NB4 (cell line): ENCODE measurements around the gene EPGN.
A peak's percentile ranks its signal among the peaks of the same experiment; 100 is the strongest.

ENCODE experiments used
- DNase-seq: peaks from one replicate; pipeline ENCODE4 v3.0.0; 2010; ENCODE audit warnings: low read depth
- H3K4me3 ChIP-seq: one replicate; pipeline ENCODE4 v1.5.1; 2011; ENCODE audit warnings: mild to moderate bottlenecking, low read depth, low read length, moderate library complexity
- MAX ChIP-seq: IDR thresholded peaks from 2 replicates; pipeline ENCODE4 v1.6.1; 2011; ENCODE audit warnings: low read depth, low read length
- MYC ChIP-seq: IDR thresholded peaks from 2 replicates; pipeline ENCODE4 v1.6.1; 2011; ENCODE audit warnings: low read depth, low read length
- POLR2A ChIP-seq: IDR thresholded peaks from 2 replicates; pipeline ENCODE4 v1.6.1; 2011; ENCODE audit warnings: mild to moderate bottlenecking; ENCODE audit not compliant: insufficient read length; ENCODE audit errors: extremely low read depth
- TF ChIP-seq, protein P1 (sequence below): IDR thresholded peaks from one replicate; pipeline ENCODE4 v1.5.1; 2012; ENCODE audit warnings: low read depth, low read length

EPGN gene

GRCh38 chr4:74309223-74309622 is 953 bp downstream of the EPGN start:
- DNase-seq: no peak
- H3K4me3 ChIP-seq: no peak overlapping the region
- TF ChIP-seq, protein P1, sequence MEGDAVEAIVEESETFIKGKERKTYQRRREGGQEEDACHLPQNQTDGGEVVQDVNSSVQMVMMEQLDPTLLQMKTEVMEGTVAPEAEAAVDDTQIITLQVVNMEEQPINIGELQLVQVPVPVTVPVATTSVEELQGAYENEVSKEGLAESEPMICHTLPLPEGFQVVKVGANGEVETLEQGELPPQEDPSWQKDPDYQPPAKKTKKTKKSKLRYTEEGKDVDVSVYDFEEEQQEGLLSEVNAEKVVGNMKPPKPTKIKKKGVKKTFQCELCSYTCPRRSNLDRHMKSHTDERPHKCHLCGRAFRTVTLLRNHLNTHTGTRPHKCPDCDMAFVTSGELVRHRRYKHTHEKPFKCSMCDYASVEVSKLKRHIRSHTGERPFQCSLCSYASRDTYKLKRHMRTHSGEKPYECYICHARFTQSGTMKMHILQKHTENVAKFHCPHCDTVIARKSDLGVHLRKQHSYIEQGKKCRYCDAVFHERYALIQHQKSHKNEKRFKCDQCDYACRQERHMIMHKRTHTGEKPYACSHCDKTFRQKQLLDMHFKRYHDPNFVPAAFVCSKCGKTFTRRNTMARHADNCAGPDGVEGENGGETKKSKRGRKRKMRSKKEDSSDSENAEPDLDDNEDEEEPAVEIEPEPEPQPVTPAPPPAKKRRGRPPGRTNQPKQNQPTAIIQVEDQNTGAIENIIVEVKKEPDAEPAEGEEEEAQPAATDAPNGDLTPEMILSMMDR: no peak
- TF ChIP-seq MYC: no peak
- TF ChIP-seq MAX: no peak
- TF ChIP-seq POLR2A: no peak

DNA sequence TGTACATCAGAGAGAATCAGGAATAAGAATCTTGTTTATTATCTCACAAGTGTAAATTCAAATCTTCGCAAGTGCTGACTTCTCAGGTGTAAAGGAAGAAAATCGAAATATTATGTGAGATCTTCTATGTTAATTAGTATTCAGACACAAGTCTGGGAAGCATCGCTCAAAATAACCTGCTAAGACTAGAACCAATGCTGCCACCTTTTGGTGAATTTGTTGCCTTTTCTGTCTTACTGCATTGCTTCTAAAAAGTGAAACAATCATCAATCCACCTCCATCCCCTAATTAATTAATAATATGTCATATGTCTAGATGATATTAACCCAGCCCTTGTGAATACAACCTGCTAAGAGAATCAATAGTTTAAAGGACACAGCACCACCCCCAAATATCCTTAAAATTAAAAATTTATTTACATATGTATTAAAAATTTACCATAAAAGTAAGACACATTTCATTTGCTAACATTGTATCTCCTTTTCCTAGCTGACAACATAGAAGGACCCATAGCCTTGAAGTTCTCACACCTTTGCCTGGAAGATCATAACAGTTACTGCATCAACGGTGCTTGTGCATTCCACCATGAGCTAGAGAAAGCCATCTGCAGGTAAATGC is 3.5 kb downstream of the EPGN start:
- TF ChIP-seq MYC: no peak
- no peak for TF ChIP-seq MAX
- TF ChIP-seq, protein P1: peak; percentile 47
- H3K4me3 ChIP-seq: no peak overlapping the region

GRCh38 chr4:74314329-74314728 is 6.1 kb downstream of the EPGN start:
- no peak for DNase-seq
- TF ChIP-seq POLR2A: no peak
- TF ChIP-seq, protein P1: no peak
- no peak for TF ChIP-seq MAX
- TF ChIP-seq MYC: no peak

More for the DNA sequence above, 3.5 kb downstream of the EPGN start:
- peak; percentile 65 for DNase-seq

DNA sequence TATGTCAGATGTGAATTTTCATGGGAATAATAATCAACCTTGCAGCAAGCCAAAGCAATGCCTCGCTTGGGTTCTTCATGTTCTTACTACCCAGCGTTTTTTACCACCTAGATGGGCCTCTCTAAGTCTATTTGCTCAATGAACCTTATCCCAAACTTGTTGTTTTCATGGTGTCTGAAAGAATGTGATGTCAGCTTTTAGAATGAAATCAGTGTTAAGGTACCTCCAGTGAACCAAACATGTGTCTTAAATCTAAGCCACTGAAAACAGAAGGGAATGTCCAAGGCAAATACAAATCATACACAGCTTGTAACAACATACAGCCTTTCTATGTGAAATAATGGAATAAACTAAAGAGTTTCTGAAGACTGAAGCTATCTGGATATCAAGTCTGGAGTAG is 6.7 kb downstream of the EPGN start:
- TF ChIP-seq POLR2A (no peak), MYC (no peak), MAX (no peak)
- TF ChIP-seq, protein P1: no peak
- H3K4me3 ChIP-seq: no peak overlapping the region
- DNase-seq: no peak

More at GRCh38 chr4:74314329-74314728, 6.1 kb downstream of the EPGN start:
- no peak overlapping the region for H3K4me3 ChIP-seq

- no peak overlapping the region for H3K4me3 ChIP-seq
- no peak for TF ChIP-seq MAX
- no peak for DNase-seq
These were observed 7.1 kb downstream of the EPGN start for GRCh38 chr4:74315376-74315775.

DNA sequence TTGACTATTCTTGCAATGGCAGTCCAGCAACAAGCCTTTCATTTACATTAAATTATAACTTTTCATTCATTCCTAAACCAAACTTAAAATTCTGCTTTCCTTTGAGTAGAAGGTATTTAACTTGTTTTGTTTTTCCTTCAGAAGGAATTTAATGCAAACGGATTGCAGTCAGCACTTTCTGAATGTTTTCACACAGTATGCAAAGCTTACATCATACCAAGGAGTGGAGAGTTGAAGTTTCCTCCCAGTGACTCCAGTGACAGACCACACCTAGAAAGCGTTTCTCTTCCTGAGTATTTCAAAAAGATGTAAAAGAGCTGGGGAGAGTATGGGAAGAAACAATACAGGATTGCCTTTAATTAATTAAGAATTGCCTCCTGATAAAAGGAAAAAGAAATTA is 8.1 kb downstream of the EPGN start:
- TF ChIP-seq MYC: no peak
- no peak for TF ChIP-seq POLR2A
- TF ChIP-seq, protein P1: no peak
- TF ChIP-seq MAX: no peak
- H3K4me3 ChIP-seq: no peak overlapping the region
- no peak for DNase-seq
